Measurements from ENCODE around the gene SNAPIN. TPM values are rescaled to one million over a fixed set of nuclear protein-coding genes. Genes with fewer than 3 reads are reported as not detected.
"Not testable (repeated sequence)": the region's sequence is repeated elsewhere in the genome, so short reads cannot be mapped to it uniquely, and the experiment has no call there.

SNAPIN gene
- total RNA-seq, 1 donor from 2014 or later: 43.2 TPM

GRCh38 chr1:153667439-153667838 is 8.9 kb downstream of the SNAPIN start:
- H3K4me3 ChIP-seq: no peak overlapping the region
- intact Hi-C loops (cut with DNase I): no loop called here
- no peaks in the 10 kb centered on the region for H3K27me3 ChIP-seq
- H3K27ac ChIP-seq: no peak overlapping the region
- peaks cover 28% of the 10 kb centered on the region for H3K4me1 ChIP-seq
- DNase-seq (ENCODE audit: extremely low spot score in 2 of 2): no peak
- no peaks in the 10 kb centered on the region for H3K9me3 ChIP-seq
- peaks cover 6 to 70% of the 10 kb centered on the region in 2 donors for H3K36me3 ChIP-seq
- TF ChIP-seq POLR2A (IDR thresholded peaks at IDR 0.05): no peak
- no peak for TF ChIP-seq CTCF (IDR thresholded peaks at IDR 0.05)
- no peak for TF ChIP-seq POLR2AphosphoS5 (IDR thresholded peaks at IDR 0.05; ENCODE audit: insufficient read depth in 1 of 2, low read depth in 1 of 2)

GRCh38 chr1:153668672-153669071 is 10.2 kb downstream of the SNAPIN start:
- Histone ChIP-seq H3K36me3 (peaks cover 6 to 58% of the 10 kb centered on the region in 2 donors), H3K4me1 (peaks cover 28% of the 10 kb centered on the region)
- H3K27ac ChIP-seq; H3K27me3 ChIP-seq; DNase-seq (ENCODE audit: extremely low spot score in 2 of 2); intact Hi-C loops (cut with DNase I); H3K9me3 ChIP-seq; H3K4me3 ChIP-seq: not testable (repeated sequence)

- intact Hi-C loops (cut with DNase I): loop anchor here (10.0 kb wide), 1 partner anchor 285 kb away; the partner anchor contains the start of gene CRTC2
- peaks cover 28% of the 10 kb centered on the region for H3K4me1 ChIP-seq
- peak overlapping the region; percentile 84 to 85 for H3K4me3 ChIP-seq
- H3K27me3 ChIP-seq: no peaks in the 10 kb centered on the region
- H3K27ac ChIP-seq: peak overlapping the region; percentile 86
- TF ChIP-seq POLR2A (IDR thresholded peaks at IDR 0.05) (no peak), POLR2AphosphoS5 (IDR thresholded peaks at IDR 0.05; ENCODE audit: insufficient read depth in 1 of 2, low read depth in 1 of 2) (no peak), CTCF (IDR thresholded peaks at IDR 0.05) (no peak)
- H3K9me3 ChIP-seq: no peaks in the 10 kb centered on the region
- DNase-seq (ENCODE audit: extremely low spot score in 2 of 2): no peak
- H3K36me3 ChIP-seq: peaks cover 6 to 48% of the 10 kb centered on the region in 2 donors
Observed at GRCh38 chr1:153669606-153670005, 11.1 kb downstream of the SNAPIN start.

- DNase-seq (ENCODE audit: extremely low spot score in 2 of 2): no peak
- Histone ChIP-seq H3K27me3 (no peaks in the 10 kb centered on the region), H3K36me3 (peaks cover 6 to 41% of the 10 kb centered on the region in 2 donors), H3K27ac (peak overlapping the region; percentile 86), H3K4me1 (peaks cover 28% of the 10 kb centered on the region), H3K9me3 (no peaks in the 10 kb centered on the region), H3K4me3 (peak overlapping the region; percentile 84 to 85)
- TF ChIP-seq CTCF (IDR thresholded peaks at IDR 0.05) (no peak), POLR2AphosphoS5 (IDR thresholded peaks at IDR 0.05; ENCODE audit: insufficient read depth in 1 of 2, low read depth in 1 of 2) (no peak), POLR2A (IDR thresholded peaks at IDR 0.05) (no peak)
- intact Hi-C loops (cut with DNase I): loop anchor here (10.0 kb wide), 1 partner anchor 284 kb away; the partner anchor contains the start of gene CRTC2
Observed at GRCh38 chr1:153670257-153670858, 11.9 kb downstream of the SNAPIN start.

- Histone ChIP-seq H3K4me1 (peaks cover 28% of the 10 kb centered on the region), H3K9me3 (no peaks in the 10 kb centered on the region), H3K4me3 (peak within 1 kb of the TSS; percentile 84 to 85), H3K27me3 (no peaks in the 10 kb centered on the region), H3K27ac (peak within 1 kb of the TSS; percentile 86), H3K36me3 (peaks cover 6 to 34% of the 10 kb centered on the region in 2 donors)
- peak; percentile 98 to 99 for DNase-seq (ENCODE audit: extremely low spot score in 2 of 2)
- no peak for TF ChIP-seq CTCF (IDR thresholded peaks at IDR 0.05)
- peak; percentile 86 to 99 for TF ChIP-seq POLR2AphosphoS5 (IDR thresholded peaks at IDR 0.05; ENCODE audit: insufficient read depth in 1 of 2, low read depth in 1 of 2)
- peak in 1 of 2 donors; percentile 88 for TF ChIP-seq POLR2A (IDR thresholded peaks at IDR 0.05)
- intact Hi-C loops (cut with DNase I): loop anchor here (10.0 kb wide), 1 partner anchor 284 kb away; the partner anchor contains the start of gene CRTC2
Observed at GRCh38 chr1:153670859-153671627, 12.5 kb downstream of the SNAPIN start, which contains the start of gene ILF2. TSS of gene ILF2 (minus strand) at chr1:153670993. CDS start at chr1:153670922, 71 bp downstream.
